Fibroblast of lung (primary cell): ENCODE measurements around the gene DPP10. TPM values are rescaled to one million over a fixed set of nuclear protein-coding genes. Genes with fewer than 3 reads are reported as not detected.

Experiments
- DNase-seq, 2 donors: peaks; one replicate each; pipeline versions ENCODE4 v3.0.0 to v3.0.0-alpha.2; 2010; ENCODE audit warnings: low read depth in 2 of 2
- H2AFZ ChIP-seq: 2 replicates; pipeline ENCODE4 v1.5.1; 2012; ENCODE audit warnings: low read length, control low read depth, inconsistent platforms
- H3K27ac ChIP-seq: 2 replicates; pipeline ENCODE4 v1.5.1; 2011; ENCODE audit warnings: low read length, control low read depth; ENCODE audit not compliant: insufficient read depth
- H3K27me3 ChIP-seq: 2 replicates; pipeline ENCODE4 v1.5.1; 2011; ENCODE audit warnings: mild to moderate bottlenecking, low read length; ENCODE audit not compliant: control insufficient read depth, insufficient read depth
- H3K36me3 ChIP-seq: 2 replicates; pipeline ENCODE4 v1.5.1; 2011; ENCODE audit warnings: low read length; ENCODE audit not compliant: control insufficient read depth, insufficient read depth
- H3K4me1 ChIP-seq: 2 replicates; pipeline ENCODE4 v1.5.1; 2011; ENCODE audit warnings: low read length; ENCODE audit not compliant: control insufficient read depth, insufficient read depth; ENCODE audit errors: extremely low read depth
- H3K4me2 ChIP-seq: 2 replicates; pipeline ENCODE4 v1.5.1; 2011; ENCODE audit warnings: low read length, control low read depth; ENCODE audit not compliant: insufficient read depth; ENCODE audit errors: extremely low read depth
- H3K4me3 ChIP-seq, 4 experiments: fragments of 200-600 bp in 1 of 4; sonication (generic) in 1 of 4; replicated peaks in 1 of 4; 2 replicates each; pipeline ENCODE4 v1.5.1; 2011 to 2016; ENCODE audit warnings: low read length in 4 of 4, low read depth in 3 of 4, mild to moderate bottlenecking in 3 of 4, control low read depth in 2 of 4, inconsistent platforms in 1 of 4, mixed read lengths in 1 of 4; ENCODE audit not compliant: insufficient read depth in 1 of 4; ENCODE audit errors: control extremely low read depth in 1 of 4
- H3K79me2 ChIP-seq: 2 replicates; pipeline ENCODE4 v1.5.1; 2012; ENCODE audit warnings: mild to moderate bottlenecking, low read length, inconsistent platforms; ENCODE audit not compliant: control insufficient read depth, insufficient read depth
- H3K9ac ChIP-seq: 2 replicates; pipeline ENCODE4 v1.5.1; 2011; ENCODE audit warnings: mild to moderate bottlenecking, low read length, control low read depth; ENCODE audit not compliant: insufficient read depth
- H3K9me3 ChIP-seq: 2 replicates; pipeline ENCODE4 v1.5.1; 2012; ENCODE audit warnings: low read depth, low read length; ENCODE audit not compliant: control insufficient read depth, insufficient read depth
- H4K20me1 ChIP-seq: 2 replicates; pipeline ENCODE4 v1.5.1; 2011; ENCODE audit warnings: low read length; ENCODE audit not compliant: control insufficient read depth, insufficient read depth; ENCODE audit errors: extremely low read depth
- EZH2 ChIP-seq: IDR thresholded peaks from 2 replicates; pipeline ENCODE4 v1.5.1; 2012; ENCODE audit warnings: low read length, control low read depth, mild to moderate bottlenecking; ENCODE audit errors: missing control alignments
- polyA plus RNA-seq, 2 donors: library from polyadenylated mRNA; depleted of rRNA in 1 of 2; stranded (reverse) in 1 of 2; unstranded in 1 of 2; fragments of >200 nt; gene quantifications; 2 replicates each; pipeline ENCODE4 v1.2.1, GENCODE V29; 2011 to 2012; ENCODE audit warnings: missing spikeins in 1 of 2
- total RNA-seq: library from RNA; depleted of rRNA; stranded (reverse); fragments of >200 nt; gene quantifications from 2 replicates; pipeline ENCODE4 v1.2.1, GENCODE V29; 2014
- TF ChIP-seq, protein P1 (sequence below), 2 donors: IDR thresholded peaks in 1 of 2; conservative IDR thresholded peaks in 1 of 2; 1 replicate in 1 of 2; 2 replicates in 1 of 2; pipeline ENCODE4 v1.5.1; 2011 to 2012; ENCODE audit warnings: low read length in 2 of 2, control low read depth in 1 of 2, inconsistent platforms in 1 of 2, low read depth in 1 of 2, mild to moderate bottlenecking in 1 of 2

DPP10 gene
- total and polyA plus RNA-seq, 2 donors (not counting 1 experiment from before 2014, with no cell fraction given), result not detected

DNA sequence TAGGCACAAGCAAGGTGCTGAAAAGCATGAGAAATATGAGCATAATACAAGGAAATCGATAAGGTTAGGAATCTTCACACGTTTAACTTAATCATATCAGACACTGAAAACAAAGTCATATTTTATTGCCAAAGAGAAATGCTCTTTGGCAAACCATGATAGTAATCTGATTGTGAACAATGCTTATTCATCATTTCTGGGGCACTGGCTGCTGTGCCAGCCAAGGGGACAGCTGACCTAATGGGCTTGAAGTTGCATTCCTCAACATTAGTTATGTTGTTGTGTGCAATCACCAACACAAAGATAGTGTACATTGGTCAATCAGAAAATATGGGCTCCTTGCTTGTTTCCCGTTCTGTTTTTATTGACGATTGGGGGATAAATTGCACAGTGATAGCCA is 83.5 kb downstream of the DPP10 start:
- H3K79me2 ChIP-seq, result no peaks in the 10 kb centered on the region
- H3K4me3 ChIP-seq, result no peak overlapping the region
- no peak overlapping the region for H3K4me2 ChIP-seq
- no peaks in the 10 kb centered on the region for H4K20me1 ChIP-seq
- H2AFZ ChIP-seq, result no peak overlapping the region
- no peak for DNase-seq
- no peaks in the 10 kb centered on the region for H3K9me3 ChIP-seq
- no peaks in the 10 kb centered on the region for H3K4me1 ChIP-seq
- H3K9ac ChIP-seq, result no peak overlapping the region
- no peaks in the 10 kb centered on the region for H3K36me3 ChIP-seq
- H3K27me3 ChIP-seq, result no peaks in the 10 kb centered on the region
- H3K27ac ChIP-seq, result no peak overlapping the region
- TF ChIP-seq, protein P1, sequence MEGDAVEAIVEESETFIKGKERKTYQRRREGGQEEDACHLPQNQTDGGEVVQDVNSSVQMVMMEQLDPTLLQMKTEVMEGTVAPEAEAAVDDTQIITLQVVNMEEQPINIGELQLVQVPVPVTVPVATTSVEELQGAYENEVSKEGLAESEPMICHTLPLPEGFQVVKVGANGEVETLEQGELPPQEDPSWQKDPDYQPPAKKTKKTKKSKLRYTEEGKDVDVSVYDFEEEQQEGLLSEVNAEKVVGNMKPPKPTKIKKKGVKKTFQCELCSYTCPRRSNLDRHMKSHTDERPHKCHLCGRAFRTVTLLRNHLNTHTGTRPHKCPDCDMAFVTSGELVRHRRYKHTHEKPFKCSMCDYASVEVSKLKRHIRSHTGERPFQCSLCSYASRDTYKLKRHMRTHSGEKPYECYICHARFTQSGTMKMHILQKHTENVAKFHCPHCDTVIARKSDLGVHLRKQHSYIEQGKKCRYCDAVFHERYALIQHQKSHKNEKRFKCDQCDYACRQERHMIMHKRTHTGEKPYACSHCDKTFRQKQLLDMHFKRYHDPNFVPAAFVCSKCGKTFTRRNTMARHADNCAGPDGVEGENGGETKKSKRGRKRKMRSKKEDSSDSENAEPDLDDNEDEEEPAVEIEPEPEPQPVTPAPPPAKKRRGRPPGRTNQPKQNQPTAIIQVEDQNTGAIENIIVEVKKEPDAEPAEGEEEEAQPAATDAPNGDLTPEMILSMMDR (conservative IDR thresholded peaks at IDR 0.05 in 1 of 2, IDR thresholded peaks at IDR 0.05 in 1 of 2; ENCODE audit: low read depth in 1 of 2, low read length in 2 of 2), result no peak
- TF ChIP-seq EZH2, result no peak

DNA sequence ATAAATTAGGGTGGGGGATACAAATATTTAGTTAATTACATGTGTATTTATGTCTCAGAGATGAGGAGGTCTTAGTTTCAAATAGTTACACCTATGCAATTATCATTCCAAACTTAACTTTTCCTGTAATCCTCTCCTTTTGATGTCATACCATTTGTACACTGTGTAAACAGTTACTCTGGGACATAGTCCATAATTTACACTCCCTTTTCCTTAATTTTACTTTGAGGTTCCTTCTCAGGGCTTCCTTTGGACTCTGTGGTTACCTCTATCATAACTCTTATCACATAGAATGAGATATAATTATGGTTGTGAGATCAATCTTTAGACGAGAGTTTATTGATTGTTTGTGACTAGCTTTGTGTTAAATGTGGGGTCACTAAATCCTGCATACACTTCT is 84.4 kb downstream of the DPP10 start:
- TF ChIP-seq, protein P1 (conservative IDR thresholded peaks at IDR 0.05 in 1 of 2, IDR thresholded peaks at IDR 0.05 in 1 of 2; ENCODE audit: low read depth in 1 of 2, low read length in 2 of 2), result no peak
- TF ChIP-seq EZH2, result no peak
- H3K4me3 ChIP-seq, result no peak overlapping the region
- H3K27me3 ChIP-seq, result no peaks in the 10 kb centered on the region
- H2AFZ ChIP-seq, result no peak overlapping the region
- H3K36me3 ChIP-seq, result no peaks in the 10 kb centered on the region
- no peak for DNase-seq
- H3K4me2 ChIP-seq, result no peak overlapping the region
- H3K79me2 ChIP-seq, result no peaks in the 10 kb centered on the region
- H3K4me1 ChIP-seq, result no peaks in the 10 kb centered on the region
- no peaks in the 10 kb centered on the region for H4K20me1 ChIP-seq
- no peak overlapping the region for H3K9ac ChIP-seq
- no peak overlapping the region for H3K27ac ChIP-seq
- no peaks in the 10 kb centered on the region for H3K9me3 ChIP-seq

DNA sequence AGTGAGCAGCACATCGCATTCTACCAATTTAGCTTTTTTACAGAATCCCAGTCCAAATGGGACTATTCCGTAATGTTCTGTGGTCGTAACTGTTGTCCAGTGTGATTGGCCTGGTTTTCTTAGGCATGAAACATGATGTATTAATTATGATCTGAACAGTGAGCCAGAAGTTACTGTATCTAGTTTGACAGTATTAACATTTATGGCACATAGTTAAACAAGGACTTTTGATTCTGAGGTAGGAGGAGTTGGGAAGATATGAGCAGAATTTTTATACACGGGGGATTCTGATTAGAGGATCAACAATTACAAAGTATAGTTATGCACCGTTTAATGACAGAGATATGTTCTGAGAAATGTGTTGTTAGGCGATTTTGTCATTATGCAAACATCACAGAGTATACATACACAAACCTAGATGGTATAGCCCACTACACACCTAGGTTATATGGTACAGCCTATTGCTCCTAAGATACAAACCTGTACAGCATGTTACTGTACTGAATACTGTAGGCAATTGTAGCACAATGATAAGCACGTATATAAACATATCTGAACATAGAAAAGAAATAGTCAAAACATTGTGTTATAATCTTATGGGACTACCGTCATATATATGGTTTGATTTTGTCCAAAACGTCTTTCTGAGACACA is 85.0 kb downstream of the DPP10 start:
- H3K27me3 ChIP-seq, result no peaks in the 10 kb centered on the region
- H3K36me3 ChIP-seq, result no peaks in the 10 kb centered on the region
- no peak overlapping the region for H3K4me2 ChIP-seq
- no peak overlapping the region for H3K9ac ChIP-seq
- no peak for DNase-seq
- H3K4me1 ChIP-seq, result no peaks in the 10 kb centered on the region
- H3K27ac ChIP-seq, result no peak overlapping the region
- TF ChIP-seq, protein P1 (conservative IDR thresholded peaks at IDR 0.05 in 1 of 2, IDR thresholded peaks at IDR 0.05 in 1 of 2; ENCODE audit: low read depth in 1 of 2, low read length in 2 of 2), result no peak
- TF ChIP-seq EZH2, result no peak
- no peaks in the 10 kb centered on the region for H3K9me3 ChIP-seq
- H3K4me3 ChIP-seq, result no peak overlapping the region
- H3K79me2 ChIP-seq, result no peaks in the 10 kb centered on the region
- H4K20me1 ChIP-seq, result no peaks in the 10 kb centered on the region
- no peak overlapping the region for H2AFZ ChIP-seq
